HEK293T (cell line): ENCODE measurements around the gene DHX9.
"Not testable (repeated sequence)": the region's sequence is repeated elsewhere in the genome, so short reads cannot be mapped to it uniquely, and the experiment has no call there.

Source experiments
- CTCF ChIA-PET: fragments of 350-600 bp; formaldehyde crosslinking; extraction: SDS; loops from one replicate; lab custom pipeline; 2021; ENCODE audit warnings: antibody characterized with exemption, inconsistent platforms; lab: Yijun Ruan, JAX
- POLR2A ChIA-PET: fragments of 350-600 bp; formaldehyde crosslinking; extraction: SDS; loops from one replicate; lab custom pipeline; 2020; ENCODE audit warnings: antibody characterized with exemption, inconsistent platforms; lab: Yijun Ruan, JAX
- DNase-seq: peaks from one replicate; pipeline ENCODE4 v3.0.0; 2012; ENCODE audit warnings: mixed read lengths; ENCODE audit errors: extremely low spot score
- ARNT ChIP-seq: fragments of 450-650 bp; IDR thresholded peaks from 2 replicates; pipeline ENCODE4 v1.6.1; 2017; ENCODE audit warnings: mild to moderate bottlenecking
- BHLHE40 ChIP-seq: fragments of 450-650 bp; IDR thresholded peaks from 2 replicates; pipeline ENCODE4 v1.6.1; 2016; ENCODE audit warnings: mild to moderate bottlenecking, moderate library complexity, borderline replicate concordance
- CTBP1 ChIP-seq: fragments of 450-650 bp; IDR thresholded peaks from 2 replicates; pipeline ENCODE4 v1.6.1; 2016; ENCODE audit warnings: borderline replicate concordance
- ELF4 ChIP-seq: fragments of 450-650 bp; IDR thresholded peaks from 2 replicates; pipeline ENCODE4 v1.6.1; 2017; ENCODE audit warnings: antibody characterized with exemption
- FOXA1 ChIP-seq: fragments of 450-650 bp; IDR thresholded peaks from 2 replicates; pipeline ENCODE4 v1.6.1; 2016; ENCODE audit warnings: mild to moderate bottlenecking
- FOXK2 ChIP-seq: fragments of 450-650 bp; IDR thresholded peaks from 2 replicates; pipeline ENCODE4 v1.6.1; 2016; ENCODE audit warnings: mild to moderate bottlenecking
- FOXM1 ChIP-seq: fragments of 450-650 bp; IDR thresholded peaks from 2 replicates; pipeline ENCODE4 v1.6.1; 2017; ENCODE audit warnings: mild to moderate bottlenecking, borderline replicate concordance
- HDGF ChIP-seq: fragments of 450-650 bp; IDR thresholded peaks from 2 replicates; pipeline ENCODE4 v1.6.1; 2017; ENCODE audit warnings: antibody characterized with exemption, borderline replicate concordance
- L3MBTL2 ChIP-seq: fragments of 450-650 bp; conservative IDR thresholded peaks from 2 replicates; pipeline ENCODE4 v1.6.1; 2016; ENCODE audit warnings: mild to moderate bottlenecking
- LEF1 ChIP-seq: fragments of 450-650 bp; IDR thresholded peaks from 2 replicates; pipeline ENCODE4 v1.6.1; 2017; ENCODE audit warnings: mild to moderate bottlenecking, borderline replicate concordance
- NFRKB ChIP-seq: fragments of 450-650 bp; IDR thresholded peaks from 2 replicates; pipeline ENCODE4 v1.6.1; 2016; ENCODE audit warnings: mild to moderate bottlenecking, moderate library complexity
- PKNOX1 ChIP-seq: fragments of 450-650 bp; IDR thresholded peaks from 2 replicates; pipeline ENCODE4 v1.6.1; 2016
- SP1 ChIP-seq: fragments of 450-650 bp; IDR thresholded peaks from 2 replicates; pipeline ENCODE4 v1.6.1; 2017
- SUZ12 ChIP-seq: fragments of 450-650 bp; IDR thresholded peaks from 2 replicates; pipeline ENCODE4 v1.6.1; 2016; ENCODE audit warnings: mild to moderate bottlenecking
- TARDBP ChIP-seq: fragments of 450-650 bp; IDR thresholded peaks from 2 replicates; pipeline ENCODE4 v1.6.1; 2016
- ZNF384 ChIP-seq: fragments of 450-650 bp; IDR thresholded peaks from 2 replicates; pipeline ENCODE4 v1.6.1; 2016

The DHX9 gene

GRCh38 chr1:182885591-182885990 is 46.4 kb downstream of the DHX9 start:
- DNase-seq: no peak
- CTCF ChIA-PET: no interaction called here
- TF ChIP-seq HDGF (no peak), SP1 (no peak), SUZ12 (no peak), L3MBTL2 (no peak), LEF1 (no peak), ELF4 (no peak), PKNOX1 (no peak), FOXM1 (no peak), ARNT (no peak), FOXK2 (no peak), TARDBP (no peak), FOXA1 (no peak), BHLHE40 (no peak), NFRKB (no peak), CTBP1 (no peak), ZNF384 (no peak)
- POLR2A ChIA-PET: no interaction called here

DNA sequence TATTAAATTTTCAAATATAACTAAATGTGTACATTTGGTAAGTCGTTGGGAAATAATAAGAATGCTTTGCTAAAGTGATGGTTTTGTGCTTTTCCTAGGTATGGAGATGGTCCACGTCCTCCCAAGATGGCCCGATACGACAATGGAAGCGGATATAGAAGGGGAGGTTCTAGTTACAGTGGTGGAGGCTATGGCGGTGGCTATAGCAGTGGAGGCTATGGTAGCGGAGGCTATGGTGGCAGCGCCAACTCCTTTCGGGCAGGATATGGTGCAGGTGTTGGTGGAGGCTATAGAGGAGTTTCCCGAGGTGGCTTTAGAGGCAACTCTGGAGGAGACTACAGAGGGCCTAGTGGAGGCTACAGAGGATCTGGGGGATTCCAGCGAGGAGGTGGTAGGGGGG is 47.8 kb downstream of the DHX9 start:
- TF ChIP-seq BHLHE40 (no peak), ZNF384 (no peak), SP1 (no peak), LEF1 (no peak), CTBP1 (no peak), NFRKB (no peak), FOXA1 (no peak), PKNOX1 (no peak), SUZ12 (no peak), FOXK2 (no peak)
- CTCF ChIA-PET: no interaction called here
- POLR2A ChIA-PET: no interaction called here
- no peak for DNase-seq

- TF ChIP-seq ARNT (no peak), LEF1 (no peak), BHLHE40 (no peak), FOXK2 (no peak), SUZ12 (no peak), FOXA1 (no peak), NFRKB (no peak)
- ChIA-PET POLR2A (interaction anchor here (0.8 kb wide), 1 partner anchor 74 kb away, joined by 3 read pairs; no protein-coding TSS in a partner anchor), CTCF (interaction anchor here (1.5 kb wide), 1 partner anchor 346 kb away, joined by 3 read pairs; no protein-coding TSS in a partner anchor)
- DNase-seq: no peak
Measured at GRCh38 chr1:182888736-182889531, 49.8 kb downstream of the DHX9 start.

DNA sequence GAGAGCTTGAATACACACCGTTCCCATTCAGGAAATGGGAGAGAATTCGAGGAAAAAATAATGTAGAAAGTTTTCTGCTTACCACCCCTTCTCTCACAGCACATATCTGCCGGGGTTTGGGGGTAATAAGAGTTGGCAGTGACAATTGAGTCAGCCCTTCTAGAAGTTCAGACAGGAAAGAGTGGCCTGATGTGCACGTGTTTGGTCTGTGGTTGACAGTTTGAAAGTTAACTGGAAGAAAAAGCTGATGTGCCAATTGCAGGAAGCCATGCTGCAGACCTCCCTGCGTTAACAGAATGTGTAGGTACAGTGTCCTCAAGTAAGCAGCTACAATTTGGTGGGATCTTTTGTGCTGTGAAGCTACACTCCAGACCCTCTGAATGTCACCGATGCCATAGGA is 50.9 kb downstream of the DHX9 start:
- ChIA-PET POLR2A (interaction anchor here (0.8 kb wide), 1 partner anchor 73 kb away, joined by 3 read pairs; no protein-coding TSS in a partner anchor), CTCF (interaction anchor here (1.5 kb wide), 1 partner anchor 345 kb away, joined by 3 read pairs; no protein-coding TSS in a partner anchor)
- TF ChIP-seq PKNOX1 (no peak), LEF1 (no peak), FOXK2 (no peak), ELF4 (no peak), SUZ12 (no peak), FOXA1 (no peak), FOXM1 (no peak)
- no peak for DNase-seq

DNA sequence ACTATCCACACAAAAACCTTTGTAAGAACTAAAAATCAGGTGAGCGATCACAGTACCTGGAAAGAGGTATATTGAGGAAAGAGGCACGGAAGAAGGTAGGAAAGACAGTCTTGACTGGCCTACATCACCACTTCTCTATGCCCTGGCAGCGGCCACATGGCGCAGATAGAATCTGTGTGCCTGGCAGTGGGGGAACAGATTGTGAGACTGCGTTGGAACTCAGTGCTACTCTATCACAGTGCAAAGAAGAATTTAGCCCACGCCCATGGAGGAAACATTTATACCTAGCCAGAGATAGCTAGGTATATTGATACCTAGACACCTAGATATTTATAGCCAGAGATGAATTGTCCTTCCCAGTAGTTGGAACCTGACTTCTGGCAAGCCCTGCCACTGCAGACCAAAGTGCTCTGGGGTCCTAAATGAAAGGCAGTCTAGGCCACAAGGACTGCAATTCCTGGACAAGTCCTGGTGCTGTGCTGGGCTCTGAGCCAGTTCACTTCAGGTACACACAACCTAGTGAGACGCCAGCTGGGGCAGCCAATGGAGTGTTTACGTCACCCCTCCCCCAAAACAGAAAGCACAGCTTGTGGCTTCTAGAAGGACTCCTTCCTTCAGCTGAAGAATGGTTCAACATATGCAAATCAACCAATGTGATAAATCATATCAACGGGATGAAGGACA is 51.9 kb downstream of the DHX9 start:
- no peak for DNase-seq
- no peak for TF ChIP-seq BHLHE40
- no peak for TF ChIP-seq ZNF384
- no peak for TF ChIP-seq SUZ12
- no peak for TF ChIP-seq HDGF
- TF ChIP-seq FOXK2: no peak
- TF ChIP-seq NFRKB: no peak
- no peak for TF ChIP-seq PKNOX1
- ChIA-PET CTCF (no interaction called here), POLR2A (no interaction called here)

- DNase-seq: no peak
- TF ChIP-seq NFRKB (no peak), FOXA1 (no peak), L3MBTL2 (no peak), PKNOX1 (no peak), BHLHE40 (no peak), ARNT (no peak), ZNF384 (no peak), HDGF (no peak), FOXM1 (no peak), ELF4 (no peak), FOXK2 (no peak), SUZ12 (no peak), TARDBP (no peak), CTBP1 (no peak), LEF1 (no peak), SP1 (no peak)
- CTCF ChIA-PET: no interaction called here
- POLR2A ChIA-PET: no interaction called here
Measured at GRCh38 chr1:182897696-182898095, 58.5 kb downstream of the DHX9 start.

DNA sequence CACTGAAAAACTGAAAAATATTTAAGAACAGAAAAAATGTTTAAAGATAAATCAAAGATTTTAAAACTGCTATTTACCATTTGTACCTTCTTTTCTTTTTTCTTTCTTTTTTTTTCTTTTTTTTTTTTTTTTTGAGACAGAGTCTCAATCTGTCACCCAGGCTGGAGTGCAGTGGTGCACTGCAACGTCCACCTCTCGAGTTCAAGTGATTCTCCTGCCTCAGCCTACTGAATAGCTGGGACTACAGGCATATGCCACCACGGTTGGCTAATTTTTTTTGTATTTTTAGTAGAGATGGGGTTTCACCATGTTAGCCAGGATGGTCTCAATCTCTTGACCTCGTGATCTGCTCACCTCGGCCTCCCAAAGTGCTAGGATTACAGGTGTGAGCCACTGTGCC is 62.8 kb downstream of the DHX9 start:
- CTCF ChIA-PET, DNase-seq, POLR2A ChIA-PET: not testable (repeated sequence)
